Activated T-cell treated with anti-CD3 and anti-CD28 coated beads, Interleukin-2, amount 50 U/mL, for 48 hours (primary cell): ENCODE results near the gene XYLT1.

Experiments
- DNase-seq, 2 experiments: peaks; one replicate each; pipeline ENCODE4 v3.0.0-alpha.2; 2020

Gene XYLT1

DNA sequence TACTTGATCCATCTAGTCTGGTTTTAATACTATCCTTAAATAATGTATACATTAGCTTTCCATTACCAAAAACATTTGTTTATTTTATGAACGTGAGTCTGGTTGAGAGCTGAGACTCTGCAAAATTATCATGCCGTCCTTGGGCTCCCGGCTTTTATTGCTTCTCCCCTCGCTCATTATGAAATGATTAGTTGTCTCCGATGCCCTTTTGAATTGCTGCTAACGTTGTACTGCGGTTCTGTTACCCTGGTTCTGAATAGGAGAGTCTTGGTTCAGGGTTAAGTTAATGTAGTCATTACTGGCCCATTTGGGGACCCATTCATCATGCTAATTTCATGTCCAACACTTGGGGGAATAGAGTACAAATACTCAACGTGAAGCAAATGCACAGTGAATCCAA lies 12.8 kb downstream of the XYLT1 start:
- DNase-seq, result no peak

DNA sequence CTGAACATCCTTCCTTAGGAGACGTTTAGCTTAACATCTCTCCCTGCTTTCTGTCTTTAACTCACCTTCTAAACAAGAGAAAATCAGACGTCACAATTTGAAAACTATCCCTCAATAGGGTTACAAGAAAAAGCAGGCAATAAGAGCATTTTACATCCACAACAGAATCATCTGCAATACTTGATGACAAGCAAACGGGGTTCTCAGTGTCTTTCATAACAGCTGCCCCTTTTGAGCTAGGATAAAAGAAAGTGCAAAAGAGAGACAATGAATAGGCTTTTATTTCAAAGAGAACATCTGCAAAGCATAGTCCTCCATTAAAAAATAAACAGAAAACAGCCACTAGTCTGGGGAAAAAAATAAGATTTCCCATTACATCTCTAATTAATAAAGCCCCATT lies 13.2 kb downstream of the XYLT1 start:
- DNase-seq, result no peak

DNA sequence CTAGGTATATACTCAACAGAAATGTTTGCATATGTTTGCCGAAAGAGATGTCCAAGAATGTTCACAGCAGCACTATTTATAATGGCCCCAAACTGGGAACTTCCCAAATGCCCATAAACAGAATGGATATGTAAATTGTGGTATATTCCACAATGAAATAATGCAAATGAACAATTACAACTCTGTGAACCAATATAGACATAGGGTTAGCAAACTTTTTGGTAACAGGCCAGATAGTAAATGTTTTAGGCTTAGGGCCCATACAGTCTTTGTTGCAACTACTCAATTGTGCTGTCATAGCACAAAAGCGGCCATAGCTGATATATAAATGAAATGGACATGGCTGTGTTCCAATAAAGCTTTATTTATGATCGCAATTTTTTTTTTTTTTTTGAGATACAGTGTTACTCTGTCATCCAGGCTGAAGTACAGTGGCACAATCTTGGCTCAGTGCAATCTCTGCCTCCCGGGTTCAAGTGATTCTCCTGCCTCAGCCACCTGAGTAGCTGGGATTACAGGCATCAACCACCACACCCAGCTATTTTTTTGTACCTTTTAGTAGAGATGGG lies 16.5 kb downstream of the XYLT1 start:
- no peak for DNase-seq

DNA sequence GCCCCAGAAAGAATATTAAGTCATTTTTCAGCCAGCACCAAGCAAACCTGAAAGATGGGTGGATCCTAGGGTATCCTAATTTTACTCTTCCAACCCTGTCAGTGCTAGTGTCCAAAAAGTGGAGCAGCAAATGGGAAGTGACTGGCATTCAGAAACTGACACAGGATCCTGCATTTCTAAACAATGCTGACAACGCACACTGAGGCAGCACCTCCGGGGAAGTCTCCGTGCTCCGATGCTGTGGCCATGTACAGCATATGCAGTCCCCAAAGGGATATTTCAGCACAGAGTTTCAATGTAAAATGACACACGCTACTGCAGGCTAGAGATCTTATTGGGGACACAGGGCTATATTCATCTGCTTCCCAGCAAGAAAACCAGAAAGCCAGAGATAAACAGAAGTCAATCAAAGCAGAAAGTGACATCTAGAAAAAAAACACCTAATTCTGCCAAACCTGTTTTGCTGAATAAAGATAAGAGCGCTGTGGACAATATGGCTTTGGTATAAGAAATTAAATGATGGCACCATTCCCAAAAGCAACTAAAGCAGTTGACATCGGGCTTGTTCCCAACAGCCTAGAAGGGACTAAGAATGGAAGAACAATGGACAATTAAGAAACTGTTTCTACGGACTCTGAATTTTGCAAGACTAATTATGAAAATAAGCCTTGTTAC lies 17.3 kb downstream of the XYLT1 start:
- no peak for DNase-seq

DNA sequence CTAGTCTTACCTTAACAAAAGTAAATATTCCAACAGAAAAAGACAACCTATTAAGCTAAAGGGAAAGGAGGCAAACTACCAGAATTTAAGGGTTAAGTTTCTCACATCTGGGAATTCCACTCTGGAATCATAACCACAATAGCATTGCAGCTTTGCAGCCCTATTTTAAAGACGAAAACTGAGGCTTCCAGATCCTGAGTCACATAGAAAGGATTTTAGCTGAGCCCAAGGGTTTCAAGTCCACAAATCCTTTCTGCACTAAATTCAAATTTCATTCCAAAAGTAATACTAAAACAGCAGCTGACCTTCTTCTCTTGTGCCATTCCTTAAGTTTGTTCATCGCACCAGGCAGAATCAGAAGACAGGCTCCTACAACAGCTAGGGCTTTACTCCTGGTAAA lies 17.8 kb downstream of the XYLT1 start:
- no peak for DNase-seq

DNA sequence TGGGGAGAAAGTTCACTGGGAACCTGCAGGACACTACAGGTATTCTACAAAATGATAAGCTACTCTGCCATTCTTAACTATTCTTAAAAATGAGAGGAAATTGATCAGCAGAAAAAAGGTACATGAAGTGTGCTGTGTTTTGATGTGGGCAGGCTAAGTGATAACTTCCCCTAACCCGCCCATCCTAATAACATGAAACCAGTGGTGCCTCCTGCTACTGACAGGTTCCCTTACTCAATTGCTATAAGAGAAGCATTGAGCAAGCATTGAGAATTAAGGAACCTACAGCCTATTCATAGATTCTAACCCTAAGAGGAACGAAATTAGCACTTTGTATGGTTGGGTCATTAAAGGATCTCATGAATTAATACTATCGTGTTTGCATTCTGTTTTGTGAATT lies 18.9 kb downstream of the XYLT1 start:
- DNase-seq, result no peak

DNA sequence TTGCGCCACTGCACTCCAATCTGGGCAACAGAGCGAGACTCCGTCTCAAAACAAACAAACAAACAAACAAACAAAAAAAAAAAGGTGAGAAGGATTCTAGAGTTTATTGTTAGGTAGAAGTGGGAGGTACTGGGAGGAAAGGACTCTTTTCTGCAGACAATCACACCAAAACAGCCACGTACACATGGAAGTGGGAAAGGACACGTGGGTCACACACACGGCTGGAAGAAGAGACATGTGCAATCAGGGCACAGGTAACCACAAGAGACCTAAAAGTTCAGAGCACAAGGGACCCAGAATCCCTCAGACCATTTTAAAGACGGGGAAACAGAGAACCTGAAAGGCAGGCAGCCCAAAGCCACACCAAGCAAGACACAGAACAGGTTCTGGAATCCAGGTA lies 20.5 kb downstream of the XYLT1 start:
- DNase-seq, result no peak

DNA sequence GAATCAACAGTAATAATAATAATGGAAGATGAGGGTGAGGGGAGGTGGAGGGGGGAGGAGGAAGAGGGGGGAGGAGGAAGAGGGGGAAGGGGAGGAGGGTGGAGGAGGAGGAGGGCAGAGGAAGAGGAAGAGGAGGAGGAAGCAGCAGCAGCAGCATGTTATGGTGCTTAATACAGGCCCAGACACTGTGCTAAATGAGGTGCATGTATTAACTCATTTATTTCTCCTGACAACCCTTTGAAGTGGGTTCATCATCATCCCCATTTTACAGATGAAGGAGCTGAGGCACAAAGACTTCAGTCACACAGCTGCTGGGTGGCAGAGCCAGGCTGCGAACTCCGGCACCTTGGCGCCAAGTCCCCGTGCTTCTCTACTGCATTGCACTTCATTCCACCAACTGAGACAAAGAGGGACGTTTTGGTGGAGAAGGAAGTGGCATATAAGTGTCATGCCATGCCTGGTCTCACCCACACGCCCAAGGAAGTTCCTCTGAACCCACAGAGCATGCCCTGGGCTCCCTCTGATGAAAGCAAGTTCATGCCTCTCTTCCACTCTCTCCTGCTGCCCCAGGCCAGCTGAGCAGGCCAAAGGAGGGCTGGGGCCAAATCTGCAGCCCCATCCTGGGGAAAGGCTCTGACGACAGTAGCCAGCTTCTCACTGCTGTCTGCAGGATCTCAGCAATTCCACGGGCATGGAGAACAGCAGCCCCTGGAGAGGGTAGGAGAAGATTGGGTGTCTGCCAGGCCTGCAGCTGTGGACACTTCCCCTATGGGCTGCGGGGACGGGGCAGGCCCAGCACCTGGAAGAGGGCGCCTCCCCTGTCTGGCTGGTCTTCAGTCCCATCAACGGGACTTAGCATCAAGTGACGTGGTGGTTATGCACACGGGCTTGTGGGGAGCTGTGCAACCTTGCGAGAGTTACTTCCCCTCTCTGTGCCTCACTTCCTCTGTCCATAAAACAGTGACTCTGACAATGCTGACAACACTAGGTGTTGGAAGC lies 21.8 kb downstream of the XYLT1 start:
- peak in 1 of 2 experiments; percentile 41 for DNase-seq

DNA sequence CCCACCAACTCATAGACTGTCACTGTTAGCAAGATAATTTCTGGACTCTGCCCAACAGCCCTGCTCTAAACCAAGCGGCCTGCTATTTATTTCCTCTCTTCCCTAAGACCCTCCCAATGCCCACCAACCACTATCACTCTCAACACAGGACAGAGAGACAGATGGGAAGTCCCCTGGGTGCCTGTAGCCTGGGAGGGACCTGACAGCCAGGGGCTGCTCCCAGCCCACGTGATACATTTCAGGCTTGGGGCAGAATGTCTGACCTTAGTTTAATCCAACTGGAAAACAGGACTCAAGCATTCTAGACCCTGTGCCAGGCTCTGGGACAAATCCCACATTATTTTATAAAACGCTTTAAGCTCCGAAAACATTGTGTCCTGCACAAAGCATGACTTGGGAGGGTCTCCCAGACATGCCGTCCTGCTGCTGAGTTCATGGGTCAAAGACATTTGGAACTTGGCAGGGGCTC lies 23.6 kb downstream of the XYLT1 start:
- no peak for DNase-seq

DNA sequence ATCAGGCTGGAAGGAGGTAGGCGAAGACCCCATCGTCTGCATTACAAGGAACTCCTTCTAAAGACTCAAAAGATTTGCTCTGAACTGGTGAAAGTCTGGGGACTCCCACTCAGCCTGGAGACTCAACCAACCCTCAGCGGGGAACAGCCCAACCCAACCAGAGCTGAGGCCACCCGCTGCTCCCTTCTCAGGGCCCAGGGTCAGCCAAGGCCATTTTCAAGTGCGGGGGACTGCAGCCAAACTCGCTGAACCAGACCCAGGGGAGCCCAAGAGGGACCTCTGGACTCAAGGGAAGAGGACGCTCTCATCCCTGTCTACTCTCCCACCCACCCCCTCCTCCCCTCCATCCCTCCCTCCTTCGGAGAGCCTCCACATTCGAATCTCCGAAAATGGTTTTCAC lies 24.1 kb downstream of the XYLT1 start:
- no peak for DNase-seq

DNA sequence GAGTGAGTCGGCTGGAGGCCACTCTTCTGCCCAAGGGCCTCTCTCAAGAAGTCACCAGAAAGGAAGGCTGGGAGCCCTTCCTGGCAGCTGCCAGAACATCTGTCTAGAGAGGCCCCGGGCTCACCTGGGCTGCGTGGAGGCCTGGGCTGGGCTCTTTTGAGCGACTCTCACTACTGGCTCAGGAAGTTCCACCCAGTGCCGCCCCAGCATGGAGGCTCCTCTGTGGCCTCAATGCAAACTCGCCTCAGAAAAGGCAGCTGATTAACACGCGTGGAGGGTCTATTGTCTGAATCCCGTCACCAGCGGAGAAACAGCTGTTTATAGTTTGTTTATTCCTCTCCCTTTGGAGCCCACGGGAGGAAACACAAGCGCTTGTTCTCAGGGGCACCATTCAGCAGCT lies 25.3 kb downstream of the XYLT1 start:
- no peak for DNase-seq

DNA sequence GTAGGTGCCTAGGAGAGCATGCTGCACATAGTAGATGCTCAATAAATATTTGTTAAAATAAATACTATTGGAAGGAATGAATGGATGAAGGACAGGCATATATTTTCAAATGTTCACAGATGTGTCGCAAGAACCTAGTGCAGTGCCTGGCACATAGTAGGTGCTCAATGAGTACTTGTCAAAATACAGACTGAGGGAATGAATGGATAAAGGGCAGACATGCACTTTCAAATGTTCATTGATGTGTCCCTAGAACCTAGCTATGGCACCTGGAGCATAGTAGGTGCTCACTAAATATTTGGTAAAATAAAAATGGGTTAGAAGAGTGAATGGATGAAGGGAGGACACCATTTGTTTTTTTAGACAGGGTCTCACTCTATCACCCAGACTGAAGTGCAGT lies 26.1 kb downstream of the XYLT1 start:
- DNase-seq, result no peak

DNA sequence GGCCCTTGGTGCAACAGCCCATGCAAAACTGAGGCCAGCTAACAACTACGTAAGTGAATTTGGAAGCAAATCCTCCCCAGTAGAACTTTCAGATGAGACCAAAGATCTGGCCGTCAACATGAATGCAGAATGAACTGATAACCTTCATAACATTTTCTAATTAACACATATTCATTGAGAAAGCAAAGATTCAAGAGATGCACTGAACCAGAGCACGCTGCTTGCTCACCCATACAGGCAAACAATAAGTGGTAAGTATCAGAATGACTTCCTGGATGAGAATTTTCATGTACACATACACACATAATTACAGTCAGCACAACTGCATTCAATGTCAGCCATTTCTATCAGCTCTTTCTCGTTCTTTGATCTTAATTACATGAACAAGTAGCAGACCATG lies 30.6 kb downstream of the XYLT1 start:
- no peak for DNase-seq

DNA sequence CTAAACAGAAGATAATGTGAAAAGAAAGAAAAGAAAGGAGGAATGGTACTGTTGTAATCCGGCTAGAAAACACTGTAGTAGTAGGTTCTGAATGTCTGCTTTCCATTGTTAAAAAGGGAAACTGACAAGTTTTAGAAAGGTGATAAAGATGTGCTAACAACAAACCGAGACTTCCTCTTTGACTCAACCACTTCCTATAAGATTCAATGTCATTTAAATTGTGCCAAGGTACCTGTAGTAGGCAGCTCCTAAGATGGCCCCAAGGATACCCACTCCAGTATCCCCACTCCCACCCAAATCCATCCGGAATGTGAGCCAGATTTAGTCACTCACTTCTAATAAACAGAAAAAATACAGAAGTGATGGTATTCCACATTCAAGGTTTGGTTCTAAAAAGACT lies 31.2 kb downstream of the XYLT1 start:
- DNase-seq, result no peak

DNA sequence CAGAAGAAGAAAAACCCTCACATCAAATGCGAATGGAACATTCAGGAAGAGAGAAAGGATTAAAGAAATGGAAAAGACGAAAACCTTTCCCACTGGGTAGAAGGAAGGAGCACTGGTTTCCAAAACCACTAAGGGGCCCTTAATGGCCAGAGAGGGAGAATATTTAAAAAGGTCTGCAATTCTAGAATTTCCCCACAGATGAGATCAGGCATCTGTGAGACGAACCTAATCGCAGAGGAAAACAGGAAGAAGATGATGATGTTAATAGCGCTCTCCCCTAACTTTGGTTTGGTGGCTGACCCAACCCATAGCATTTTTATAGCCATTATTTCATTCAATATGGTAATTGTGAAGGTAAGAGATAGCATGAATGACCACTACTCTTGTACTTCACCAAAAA lies 32.8 kb downstream of the XYLT1 start:
- DNase-seq, result no peak

DNA sequence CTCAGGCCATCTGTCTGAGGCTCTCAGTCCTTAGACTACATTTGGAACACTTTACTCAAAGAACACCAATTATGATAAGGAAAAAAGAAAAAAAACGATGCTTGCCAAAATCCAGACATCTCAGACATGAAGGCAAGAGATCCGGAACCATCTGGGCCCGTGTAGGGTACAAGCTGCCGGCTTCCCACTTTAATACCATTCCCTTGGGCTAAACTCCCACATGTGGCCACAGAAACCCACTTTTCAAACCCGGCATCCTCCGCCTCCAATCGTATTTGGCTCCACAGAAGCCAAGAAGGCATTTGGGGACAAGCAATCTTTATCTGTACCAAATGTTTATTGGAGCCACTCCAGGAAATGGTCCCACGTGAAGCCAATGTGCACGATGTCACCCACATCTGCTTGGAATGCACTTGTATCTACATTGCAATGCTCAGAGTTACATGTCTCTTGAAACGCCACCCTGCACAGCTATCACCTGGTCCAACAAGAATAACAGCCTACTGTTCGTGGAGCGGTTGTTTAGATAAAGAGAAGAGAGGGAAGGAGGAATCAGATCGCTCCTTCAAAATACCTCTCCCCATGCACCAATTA lies 33.5 kb downstream of the XYLT1 start:
- no peak for DNase-seq

DNA sequence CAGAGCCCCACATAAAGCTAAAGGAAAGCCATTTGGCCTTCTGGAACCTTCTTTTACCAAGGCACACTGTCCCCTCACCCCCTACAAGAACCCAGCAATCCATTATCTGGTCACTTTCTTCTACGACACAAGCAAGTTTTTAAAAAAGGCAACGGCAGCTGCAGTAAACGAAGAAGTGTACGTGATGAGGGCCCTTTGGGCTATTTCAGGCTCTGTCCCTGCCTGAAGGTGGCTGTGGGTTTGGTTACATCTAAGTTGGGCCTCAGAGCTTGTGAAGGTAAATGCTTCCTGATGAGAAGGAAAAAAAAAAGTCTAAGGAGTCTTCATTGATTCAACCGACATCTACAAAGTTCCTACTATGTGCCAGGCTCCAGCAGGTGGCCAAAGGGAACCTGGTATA lies 35.4 kb downstream of the XYLT1 start:
- DNase-seq, result no peak

DNA sequence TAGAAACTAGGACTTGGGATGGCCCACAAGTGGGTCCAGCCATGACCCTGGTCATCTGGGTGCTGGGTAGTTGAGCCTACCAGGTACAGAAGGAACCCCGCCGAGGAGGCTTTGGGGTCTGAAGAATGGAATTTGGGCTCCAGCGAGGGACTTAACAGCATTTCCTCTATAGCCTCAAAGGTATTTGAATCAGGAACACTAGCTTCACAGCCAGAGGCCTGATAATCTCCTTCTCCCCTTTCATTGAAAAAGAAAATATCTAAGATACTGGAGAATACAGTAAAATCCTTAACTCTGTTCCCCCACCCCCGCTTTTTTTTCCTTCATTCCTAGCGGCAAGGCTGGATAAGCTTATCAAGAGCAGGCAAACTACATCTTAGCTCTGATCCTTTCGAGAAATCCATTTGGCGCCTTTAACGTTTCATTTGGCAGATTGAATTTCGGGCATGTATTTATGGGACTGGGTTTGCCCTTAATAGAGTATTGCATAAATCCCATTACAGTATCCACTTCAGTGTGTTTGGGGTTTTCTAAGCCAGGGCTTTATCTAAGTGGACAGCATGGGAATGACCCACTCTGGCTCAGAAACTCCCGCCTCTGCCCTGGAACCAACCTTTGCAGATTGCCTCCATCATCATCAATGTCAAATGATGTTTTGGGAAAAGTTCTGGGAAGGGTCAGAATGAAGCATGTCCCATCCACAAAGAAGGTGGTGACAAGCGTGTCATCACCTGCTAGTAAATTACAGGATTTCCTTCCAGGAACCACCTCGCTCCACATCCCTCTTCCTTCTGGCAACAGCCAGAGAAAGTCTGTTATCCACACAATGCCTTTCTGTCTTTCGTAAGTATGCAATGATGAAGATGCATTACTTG lies 36.9 kb downstream of the XYLT1 start:
- DNase-seq, result no peak

DNA sequence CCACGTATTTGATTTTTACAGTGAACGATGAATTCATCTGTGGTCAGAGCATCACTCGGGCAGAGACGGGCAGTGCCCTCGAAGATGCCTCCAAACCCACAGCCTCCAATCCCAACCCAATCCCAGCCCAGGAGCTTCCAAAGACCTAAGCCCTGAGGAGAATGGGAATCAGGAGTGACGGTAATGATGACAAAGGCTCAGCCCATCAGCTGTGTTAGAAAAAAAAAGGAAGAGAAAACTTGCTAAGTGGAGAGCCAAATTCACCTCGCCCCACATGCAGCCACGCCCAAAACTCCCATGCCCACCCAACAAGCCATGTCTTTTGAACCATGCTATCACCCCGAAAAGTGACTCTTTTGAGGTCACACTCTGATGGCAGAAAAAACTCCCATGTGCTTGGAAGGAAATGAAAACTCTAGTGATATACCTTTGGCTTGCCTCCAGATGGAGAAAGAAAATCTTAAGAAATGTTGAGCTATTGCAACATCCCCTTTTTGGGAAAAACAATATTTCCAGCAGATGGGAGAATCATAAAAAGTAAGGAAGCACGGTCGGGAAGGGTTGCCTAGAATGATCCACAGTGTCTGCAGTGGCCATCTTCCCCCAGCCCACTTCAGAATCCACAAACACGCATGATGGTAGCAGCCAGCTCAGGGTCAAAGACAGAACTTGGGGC lies 37.7 kb downstream of the XYLT1 start:
- DNase-seq, result no peak

DNA sequence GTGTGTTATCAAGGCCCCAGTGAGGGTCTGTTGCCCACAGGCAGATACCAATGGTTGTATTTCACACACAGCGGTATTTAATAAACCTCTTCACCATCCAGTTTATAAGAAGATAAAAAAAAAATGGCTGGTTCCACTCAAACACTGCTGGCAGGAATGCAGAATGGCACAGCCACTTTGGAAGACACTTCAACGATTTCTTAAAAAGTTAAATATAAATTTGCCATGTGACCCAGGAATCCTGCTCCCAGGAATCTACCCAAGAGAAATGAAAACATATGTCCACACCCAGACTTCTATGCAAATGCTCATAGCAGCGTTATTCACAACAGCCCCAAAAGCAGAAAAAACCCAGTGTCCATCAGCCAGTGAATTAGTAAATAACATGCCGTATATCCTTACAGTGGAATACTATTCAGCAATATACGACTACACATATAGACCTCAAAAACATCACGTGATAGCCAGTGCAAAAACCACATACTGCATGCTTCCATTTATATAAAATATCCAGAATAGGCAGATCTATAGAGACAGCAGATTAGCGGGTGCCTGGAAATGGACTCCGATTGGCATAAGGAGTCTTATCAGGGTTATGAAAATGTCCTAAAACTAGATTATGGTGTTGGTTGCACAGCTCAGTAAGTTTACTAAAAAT lies 38.7 kb downstream of the XYLT1 start:
- DNase-seq, result no peak

DNA sequence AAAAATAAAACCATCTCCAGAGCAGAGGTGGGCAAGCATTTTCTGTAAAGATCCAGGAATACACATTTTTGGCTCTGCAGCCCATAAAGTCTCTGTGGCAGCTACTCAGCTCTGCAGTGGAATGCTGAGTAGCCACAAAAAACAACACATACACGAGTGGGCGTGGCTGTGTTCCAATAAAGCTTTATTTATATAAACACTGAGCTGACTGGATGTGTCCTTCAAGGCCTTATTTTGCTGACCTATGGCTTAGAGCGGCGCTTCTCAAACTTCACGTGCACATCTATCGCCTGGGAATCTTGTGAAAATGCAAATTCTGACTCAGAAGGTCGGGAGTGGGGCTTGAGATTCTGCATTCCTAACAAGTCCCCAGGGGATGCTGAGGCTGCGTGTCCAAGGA lies 39.7 kb downstream of the XYLT1 start:
- no peak for DNase-seq
